Smooth muscle cell (in vitro differentiated cells): ENCODE results near the gene TMEM72. TPM values are rescaled to one million over a fixed set of nuclear protein-coding genes. Genes with fewer than 3 reads are reported as not detected.

ENCODE experiments used
- DNase-seq: peaks from one replicate; lab custom pipeline; 2025; ENCODE audit not compliant: unreplicated experiment; lab: John Stamatoyannopoulos, UW
- H2AFZ ChIP-seq: fragments of 200-600 bp; sonication (generic); 2 replicates; pipeline ENCODE4 v1.6.0; 2016; ENCODE audit warnings: antibody characterized with exemption, low read depth, mild to moderate bottlenecking
- H3F3A ChIP-seq: fragments of 200-600 bp; sonication (generic); 2 replicates; pipeline ENCODE4 v1.6.0; 2017; ENCODE audit warnings: antibody characterized with exemption, low read depth
- H3K27ac ChIP-seq: fragments of 200-600 bp; sonication (generic); 2 replicates; pipeline ENCODE4 v1.5.1; 2016; ENCODE audit warnings: low read depth, mild to moderate bottlenecking
- H3K27me3 ChIP-seq: fragments of 200-600 bp; sonication (generic); 2 replicates; pipeline ENCODE4 v1.6.1; 2016; ENCODE audit warnings: low read depth, mild to moderate bottlenecking
- H3K36me3 ChIP-seq: fragments of 200-600 bp; sonication (generic); 2 replicates; pipeline ENCODE4 v1.5.1; 2016; ENCODE audit warnings: low read depth
- H3K4me1 ChIP-seq: fragments of 200-600 bp; sonication (generic); 2 replicates; pipeline ENCODE4 v1.5.1; 2016; ENCODE audit warnings: low read depth
- H3K4me2 ChIP-seq: fragments of 200-600 bp; sonication (generic); 2 replicates; pipeline ENCODE4 v1.6.0; 2016; ENCODE audit warnings: mild to moderate bottlenecking
- H3K4me3 ChIP-seq: fragments of 200-600 bp; sonication (generic); 2 replicates; pipeline ENCODE4 v1.5.1; 2016; ENCODE audit warnings: mild to moderate bottlenecking
- H3K79me2 ChIP-seq: fragments of 200-600 bp; sonication (generic); 2 replicates; pipeline ENCODE4 v1.6.0; 2016; ENCODE audit warnings: low read depth, mild to moderate bottlenecking
- H3K9ac ChIP-seq: fragments of 200-600 bp; sonication (generic); 2 replicates; pipeline ENCODE4 v1.6.0; 2016; ENCODE audit warnings: low read depth
- H3K9me3 ChIP-seq: fragments of 200-600 bp; sonication (generic); replicated peaks from 2 replicates; pipeline ENCODE4 v1.5.1; 2016; ENCODE audit warnings: low read depth
- H4K20me1 ChIP-seq: fragments of 200-600 bp; sonication (generic); 2 replicates; pipeline ENCODE4 v1.6.0; 2016; ENCODE audit warnings: low read depth
- WGBS: methylation state at CpG from one replicate; pipeline ENCODE4 v1.1.7; 2016; ENCODE audit warnings: low lambda C conversion rate; 5-methylcytosine and 5-hydroxymethylcytosine counted together
- polyA plus RNA-seq: library from polyadenylated mRNA; unstranded; fragments of >200 nt; fragmentation: Nextera tagmentation; extraction: Ambion mirVana; gene quantifications from 2 replicates; pipeline ENCODE4 v1.2.1, GENCODE V29; 2016
- total RNA-seq: library from RNA; depleted of rRNA; stranded (reverse); fragments of >200 nt; gene quantifications from 2 replicates; pipeline ENCODE4 v1.2.3, GENCODE V29; 2014
- TF ChIP-seq, protein P1 (sequence below): fragments of 200-600 bp; sonication (generic); IDR thresholded peaks from 2 replicates; pipeline ENCODE4 v1.5.1; 2017; ENCODE audit warnings: borderline replicate concordance, mild to moderate bottlenecking, antibody characterized with exemption; ENCODE audit not compliant: insufficient read depth, poor library complexity, severe bottlenecking

The TMEM72 gene
- total and polyA plus RNA-seq, 2 experiments from 2014 or later = not detected

- Histone ChIP-seq H3K9ac (no peak overlapping the region), H3K9me3 (no peaks in the 10 kb centered on the region), H3K4me2 (no peak overlapping the region), H2AFZ (no peak overlapping the region), H3K79me2 (no peaks in the 10 kb centered on the region), H3K4me3 (no peak overlapping the region), H3K27ac (no peak overlapping the region), H3K4me1 (peaks cover 3% of the 10 kb centered on the region), H3K36me3 (no peaks in the 10 kb centered on the region), H3K27me3 (no peaks in the 10 kb centered on the region), H4K20me1 (no peaks in the 10 kb centered on the region), H3F3A (no peaks in the 10 kb centered on the region)
- 47% methylated on average over 3 of the region's 3 CpGs for WGBS
- DNase-seq = no peak
- TF ChIP-seq, protein P1, sequence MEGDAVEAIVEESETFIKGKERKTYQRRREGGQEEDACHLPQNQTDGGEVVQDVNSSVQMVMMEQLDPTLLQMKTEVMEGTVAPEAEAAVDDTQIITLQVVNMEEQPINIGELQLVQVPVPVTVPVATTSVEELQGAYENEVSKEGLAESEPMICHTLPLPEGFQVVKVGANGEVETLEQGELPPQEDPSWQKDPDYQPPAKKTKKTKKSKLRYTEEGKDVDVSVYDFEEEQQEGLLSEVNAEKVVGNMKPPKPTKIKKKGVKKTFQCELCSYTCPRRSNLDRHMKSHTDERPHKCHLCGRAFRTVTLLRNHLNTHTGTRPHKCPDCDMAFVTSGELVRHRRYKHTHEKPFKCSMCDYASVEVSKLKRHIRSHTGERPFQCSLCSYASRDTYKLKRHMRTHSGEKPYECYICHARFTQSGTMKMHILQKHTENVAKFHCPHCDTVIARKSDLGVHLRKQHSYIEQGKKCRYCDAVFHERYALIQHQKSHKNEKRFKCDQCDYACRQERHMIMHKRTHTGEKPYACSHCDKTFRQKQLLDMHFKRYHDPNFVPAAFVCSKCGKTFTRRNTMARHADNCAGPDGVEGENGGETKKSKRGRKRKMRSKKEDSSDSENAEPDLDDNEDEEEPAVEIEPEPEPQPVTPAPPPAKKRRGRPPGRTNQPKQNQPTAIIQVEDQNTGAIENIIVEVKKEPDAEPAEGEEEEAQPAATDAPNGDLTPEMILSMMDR = no peak
Measured at GRCh38 chr10:44949915-44950314, 38.8 kb downstream of the TMEM72 start.

DNA sequence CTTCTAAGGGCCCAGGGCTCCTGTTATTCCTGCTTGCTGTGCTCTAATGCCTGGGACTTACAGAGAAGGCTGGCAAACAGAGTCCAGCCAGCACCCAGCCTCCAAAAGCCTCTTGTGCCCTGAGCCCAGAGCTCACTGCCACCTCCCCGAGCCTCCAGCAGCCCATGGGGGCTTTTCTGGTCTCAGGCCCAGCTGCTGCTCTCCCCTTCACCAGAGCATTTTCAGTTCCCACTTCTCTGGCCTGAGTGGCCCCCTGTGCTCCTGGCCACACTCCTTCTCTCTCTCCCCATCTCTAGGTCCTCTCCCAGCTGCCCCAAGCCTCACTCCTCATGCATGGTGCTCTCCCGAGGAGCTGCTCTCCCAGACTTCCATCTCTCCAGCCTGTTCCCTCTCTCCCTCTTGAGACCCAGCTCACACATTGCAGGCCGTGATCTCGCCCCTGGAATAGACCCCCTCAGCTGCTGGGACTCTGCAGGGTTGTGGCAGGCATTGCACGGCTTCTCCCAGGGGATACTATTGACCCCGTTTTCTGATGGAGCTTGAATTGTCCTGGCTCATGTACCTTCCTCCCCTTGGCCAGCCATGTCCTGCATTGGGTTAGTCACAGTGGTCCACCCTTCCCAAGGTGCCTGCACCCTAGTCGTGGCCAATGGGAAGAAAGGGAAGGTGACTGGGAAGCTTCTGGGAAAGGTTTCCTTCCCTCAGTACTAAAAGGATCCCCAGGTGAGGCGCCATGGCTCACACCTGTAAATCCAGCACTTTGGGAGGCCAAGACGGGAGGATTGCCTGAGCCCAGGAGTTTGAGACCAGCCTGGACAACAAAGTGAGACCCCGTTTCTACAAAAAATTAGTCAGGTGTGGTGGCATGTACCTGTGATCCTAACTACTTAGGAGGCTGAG, 39.4 kb downstream of the TMEM72 start:
- 97% methylated on average over 10 of the region's 10 CpGs for WGBS

GRCh38 chr10:44951576-44952226, 40.6 kb downstream of the TMEM72 start:
- H3K27me3 ChIP-seq = no peaks in the 10 kb centered on the region
- no peaks in the 10 kb centered on the region for H3K79me2 ChIP-seq
- H4K20me1 ChIP-seq = no peaks in the 10 kb centered on the region
- peaks cover 3% of the 10 kb centered on the region for H3K4me1 ChIP-seq
- no peaks in the 10 kb centered on the region for H3K36me3 ChIP-seq
- H3K9me3 ChIP-seq = no peaks in the 10 kb centered on the region
- no peak overlapping the region for H3K4me2 ChIP-seq
- no peak overlapping the region for H3K9ac ChIP-seq
- no peak overlapping the region for H3K27ac ChIP-seq
- no peak overlapping the region for H3K4me3 ChIP-seq
- no peaks in the 10 kb centered on the region for H3F3A ChIP-seq
- H2AFZ ChIP-seq = no peak overlapping the region
- TF ChIP-seq, protein P1 = no peak
- DNase-seq = no peak
- WGBS = 93% methylated on average over 7 of the region's 7 CpGs

More for the DNA sequence above, 39.4 kb downstream of the TMEM72 start:
- Histone ChIP-seq H3K27me3 (no peaks in the 10 kb centered on the region), H3F3A (no peaks in the 10 kb centered on the region), H3K4me3 (no peak overlapping the region), H3K36me3 (no peaks in the 10 kb centered on the region), H3K9ac (no peak overlapping the region), H3K79me2 (no peaks in the 10 kb centered on the region), H3K27ac (no peak overlapping the region), H4K20me1 (no peaks in the 10 kb centered on the region), H3K4me1 (peaks cover 3% of the 10 kb centered on the region), H2AFZ (no peak overlapping the region), H3K9me3 (no peaks in the 10 kb centered on the region), H3K4me2 (no peak overlapping the region)
- no peak for DNase-seq
- TF ChIP-seq, protein P1 = no peak
